Measurements from ENCODE around the gene RASAL1.

RASAL1 gene

GRCh38 chr12:113137861-113138783, 2.6 kb upstream of the RASAL1 start:
- H3K36me3 ChIP-seq (ENCODE audit: control insufficient read depth, insufficient read depth, low read length): no peaks in the 10 kb centered on the region
- H3K9ac ChIP-seq (ENCODE audit: low read length): no peak overlapping the region
- peaks cover 28% of the 10 kb centered on the region for H3K27me3 ChIP-seq (ENCODE audit: control insufficient read depth, insufficient read depth, low read length)
- H3K4me3 ChIP-seq (ENCODE audit: low read depth, low read length): no peak overlapping the region
- H3K4me1 ChIP-seq (ENCODE audit: control insufficient read depth, insufficient read depth, low read length): 0 out of 2 replicates have a peak, but pooled peaks cover 11% of the 10 kb centered on the region
- no peaks in the 10 kb centered on the region for H3K9me3 ChIP-seq (ENCODE audit: control insufficient read depth, insufficient read depth, low read depth, low read length)
- H3K27ac ChIP-seq (ENCODE audit: low read depth, low read length): no peak overlapping the region

DNA sequence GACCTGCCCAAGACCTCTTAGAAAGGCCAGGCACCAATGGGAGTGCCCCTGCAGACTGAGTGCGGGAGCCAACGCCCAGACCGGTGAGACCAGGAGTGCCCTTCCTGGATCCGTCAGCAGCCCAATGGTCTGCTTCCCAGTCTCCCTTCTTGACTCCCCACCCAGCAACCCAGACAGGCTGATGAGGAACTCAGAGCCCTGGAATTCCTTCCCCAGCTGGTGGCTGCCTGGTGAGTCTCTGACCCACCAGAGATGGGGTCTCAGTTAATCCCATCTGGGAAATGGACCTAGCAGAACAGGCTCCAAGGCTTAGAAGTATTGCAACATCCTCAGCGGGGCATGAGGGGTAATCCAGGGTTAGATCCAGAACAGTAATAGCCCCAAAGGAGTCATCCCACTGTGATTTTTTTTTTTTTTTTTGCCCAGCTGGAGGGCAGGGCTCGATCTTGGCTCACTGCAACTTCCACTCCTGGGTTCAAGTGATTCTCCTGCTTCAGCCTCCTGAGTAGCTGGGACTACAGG, 1.5 kb upstream of the RASAL1 start:
- H3K27ac ChIP-seq (ENCODE audit: low read depth, low read length): no peak overlapping the region
- H3K36me3 ChIP-seq (ENCODE audit: control insufficient read depth, insufficient read depth, low read length): no peaks in the 10 kb centered on the region
- H3K27me3 ChIP-seq (ENCODE audit: control insufficient read depth, insufficient read depth, low read length): peaks cover 28% of the 10 kb centered on the region
- no peaks in the 10 kb centered on the region for H3K9me3 ChIP-seq (ENCODE audit: control insufficient read depth, insufficient read depth, low read depth, low read length)
- no peak overlapping the region for H3K4me3 ChIP-seq (ENCODE audit: low read depth, low read length)
- no peak overlapping the region for H3K9ac ChIP-seq (ENCODE audit: low read length)
- H3K4me1 ChIP-seq (ENCODE audit: control insufficient read depth, insufficient read depth, low read length): 0 out of 2 replicates have a peak, but pooled peaks cover 11% of the 10 kb centered on the region

DNA sequence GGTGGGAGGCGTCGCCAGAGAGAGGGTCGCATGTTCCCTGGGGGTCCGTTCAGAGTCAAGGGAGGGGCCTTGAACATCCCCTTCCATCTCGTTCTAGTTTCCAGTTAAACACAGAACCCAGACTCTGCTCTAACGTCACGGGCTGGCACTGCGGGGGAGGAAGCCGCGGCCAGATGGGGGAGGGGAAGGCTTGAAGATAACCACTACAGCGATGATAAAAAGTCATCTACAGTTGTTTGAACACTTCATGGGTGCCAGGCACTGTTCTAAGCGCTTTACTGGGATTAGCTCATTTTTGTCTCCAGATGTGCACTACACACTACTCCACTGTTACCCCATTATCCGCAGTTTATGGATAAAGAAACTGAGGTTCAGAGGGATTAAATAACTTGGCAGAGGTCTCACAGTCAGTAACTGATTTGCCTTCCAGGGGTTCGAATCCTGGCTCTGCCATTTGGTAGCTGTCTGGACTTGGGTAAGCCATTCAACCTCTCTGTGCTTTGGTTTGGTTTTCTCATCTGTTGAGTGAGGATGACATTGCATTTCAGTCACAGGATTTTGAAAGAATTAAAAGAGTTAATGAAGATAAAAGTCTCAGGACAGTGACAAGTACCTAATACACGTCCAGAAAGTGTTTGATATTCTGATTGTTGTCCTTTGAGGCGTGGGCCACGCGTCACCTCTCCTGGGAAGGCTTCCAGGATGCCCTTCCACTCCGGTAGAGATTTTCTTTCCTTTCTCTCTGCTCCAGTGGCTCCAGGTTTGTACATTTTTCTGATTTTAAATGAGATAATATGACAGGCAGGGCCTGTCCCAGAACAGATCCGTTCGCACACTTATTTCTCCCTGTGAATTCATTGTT, 798 bp upstream of the RASAL1 start:
- peaks cover 28% of the 10 kb centered on the region for H3K27me3 ChIP-seq (ENCODE audit: control insufficient read depth, insufficient read depth, low read length)
- no peaks in the 10 kb centered on the region for H3K36me3 ChIP-seq (ENCODE audit: control insufficient read depth, insufficient read depth, low read length)
- no peak overlapping the region for H3K27ac ChIP-seq (ENCODE audit: low read depth, low read length)
- 0 out of 2 replicates have a peak, but pooled peaks cover 11% of the 10 kb centered on the region for H3K4me1 ChIP-seq (ENCODE audit: control insufficient read depth, insufficient read depth, low read length)
- H3K9me3 ChIP-seq (ENCODE audit: control insufficient read depth, insufficient read depth, low read depth, low read length): no peaks in the 10 kb centered on the region
- peak overlapping the region; percentile 47 for H3K9ac ChIP-seq (ENCODE audit: low read length)
- peak overlapping the region; percentile 66 for H3K4me3 ChIP-seq (ENCODE audit: low read depth, low read length)

DNA sequence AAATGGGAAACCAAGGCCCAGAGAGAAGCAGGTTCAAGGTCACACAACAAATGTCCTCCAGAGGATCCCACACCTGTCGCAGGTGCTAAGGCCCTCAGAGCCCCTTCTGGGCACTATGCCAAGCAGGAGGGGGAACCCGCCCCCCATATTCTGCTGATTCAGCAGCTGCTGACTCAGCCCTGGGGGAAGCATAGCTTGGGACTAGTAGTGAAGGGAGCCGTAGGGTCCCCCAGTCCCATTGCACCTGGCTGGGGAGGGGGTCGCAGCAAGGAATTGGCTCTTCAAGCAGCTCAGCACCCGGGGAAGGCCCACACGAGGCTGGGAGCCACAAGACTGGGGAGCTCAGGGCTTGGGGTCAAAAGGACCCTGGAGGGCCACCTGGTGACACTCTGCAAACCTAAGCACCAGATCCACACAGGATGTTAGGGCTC, 1.0 kb downstream of the RASAL1 start:
- no peak overlapping the region for H3K9ac ChIP-seq (ENCODE audit: low read length)
- H3K27ac ChIP-seq (ENCODE audit: low read depth, low read length): no peak overlapping the region
- peaks cover 28% of the 10 kb centered on the region for H3K27me3 ChIP-seq (ENCODE audit: control insufficient read depth, insufficient read depth, low read length)
- H3K4me3 ChIP-seq (ENCODE audit: low read depth, low read length): peak overlapping the region; percentile 66
- no peaks in the 10 kb centered on the region for H3K36me3 ChIP-seq (ENCODE audit: control insufficient read depth, insufficient read depth, low read length)
- H3K4me1 ChIP-seq (ENCODE audit: control insufficient read depth, insufficient read depth, low read length): 0 out of 2 replicates have a peak, but pooled peaks cover 11% of the 10 kb centered on the region
- no peaks in the 10 kb centered on the region for H3K9me3 ChIP-seq (ENCODE audit: control insufficient read depth, insufficient read depth, low read depth, low read length)

GRCh38 chr12:113134071-113134470, 1.5 kb downstream of the RASAL1 start:
- H3K4me1 ChIP-seq (ENCODE audit: control insufficient read depth, insufficient read depth, low read length): 0 out of 2 replicates have a peak, but pooled peaks cover 11% of the 10 kb centered on the region

DNA sequence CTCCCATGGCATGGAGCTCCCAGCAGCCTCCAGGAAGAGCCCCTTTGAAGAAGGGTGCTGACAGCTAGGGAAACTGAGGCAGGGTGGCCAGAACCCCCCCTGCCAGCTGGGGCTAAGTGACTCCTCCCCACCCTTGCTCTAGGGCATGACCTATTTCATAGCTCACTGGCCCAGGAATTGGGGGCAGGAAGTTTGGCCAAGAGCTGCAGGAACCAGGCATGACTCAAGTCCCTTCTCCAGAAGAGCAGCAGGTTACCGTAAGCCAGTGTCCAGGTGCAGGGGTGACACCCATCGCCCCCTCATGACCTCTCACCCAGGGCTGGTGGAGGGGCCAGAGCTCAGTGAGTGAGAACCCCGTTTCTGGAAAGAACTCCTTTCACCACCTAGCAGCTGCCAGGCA, 1.9 kb downstream of the RASAL1 start:
- H3K4me3 ChIP-seq (ENCODE audit: low read depth, low read length): no peak overlapping the region
- no peaks in the 10 kb centered on the region for H3K36me3 ChIP-seq (ENCODE audit: control insufficient read depth, insufficient read depth, low read length)
- H3K9ac ChIP-seq (ENCODE audit: low read length): no peak overlapping the region
- H3K27ac ChIP-seq (ENCODE audit: low read depth, low read length): no peak overlapping the region
- H3K27me3 ChIP-seq (ENCODE audit: control insufficient read depth, insufficient read depth, low read length): peaks cover 28% of the 10 kb centered on the region
- 0 out of 2 replicates have a peak, but pooled peaks cover 11% of the 10 kb centered on the region for H3K4me1 ChIP-seq (ENCODE audit: control insufficient read depth, insufficient read depth, low read length)
- H3K9me3 ChIP-seq (ENCODE audit: control insufficient read depth, insufficient read depth, low read depth, low read length): no peaks in the 10 kb centered on the region

More at GRCh38 chr12:113134071-113134470, 1.5 kb downstream of the RASAL1 start:
- Histone ChIP-seq H3K9me3 (ENCODE audit: control insufficient read depth, insufficient read depth, low read depth, low read length) (no peaks in the 10 kb centered on the region), H3K36me3 (ENCODE audit: control insufficient read depth, insufficient read depth, low read length) (no peaks in the 10 kb centered on the region), H3K4me3 (ENCODE audit: low read depth, low read length) (no peak overlapping the region), H3K9ac (ENCODE audit: low read length) (no peak overlapping the region), H3K27ac (ENCODE audit: low read depth, low read length) (no peak overlapping the region), H3K27me3 (ENCODE audit: control insufficient read depth, insufficient read depth, low read length) (peaks cover 28% of the 10 kb centered on the region)

GRCh38 chr12:113133036-113133435, 2.5 kb downstream of the RASAL1 start:
- Histone ChIP-seq H3K9ac (ENCODE audit: low read length) (no peak overlapping the region), H3K27ac (ENCODE audit: low read depth, low read length) (no peak overlapping the region), H3K4me1 (ENCODE audit: control insufficient read depth, insufficient read depth, low read length) (0 out of 2 replicates have a peak, but pooled peaks cover 11% of the 10 kb centered on the region), H3K4me3 (ENCODE audit: low read depth, low read length) (no peak overlapping the region), H3K9me3 (ENCODE audit: control insufficient read depth, insufficient read depth, low read depth, low read length) (no peaks in the 10 kb centered on the region), H3K36me3 (ENCODE audit: control insufficient read depth, insufficient read depth, low read length) (no peaks in the 10 kb centered on the region), H3K27me3 (ENCODE audit: control insufficient read depth, insufficient read depth, low read length) (peaks cover 28% of the 10 kb centered on the region)

- H3K27ac ChIP-seq (ENCODE audit: low read depth, low read length): no peak overlapping the region
- 0 out of 2 replicates have a peak, but pooled peaks cover 11% of the 10 kb centered on the region for H3K4me1 ChIP-seq (ENCODE audit: control insufficient read depth, insufficient read depth, low read length)
- H3K36me3 ChIP-seq (ENCODE audit: control insufficient read depth, insufficient read depth, low read length): no peaks in the 10 kb centered on the region
- peaks cover 28% of the 10 kb centered on the region for H3K27me3 ChIP-seq (ENCODE audit: control insufficient read depth, insufficient read depth, low read length)
- H3K9ac ChIP-seq (ENCODE audit: low read length): no peak overlapping the region
- H3K9me3 ChIP-seq (ENCODE audit: control insufficient read depth, insufficient read depth, low read depth, low read length): no peaks in the 10 kb centered on the region
- H3K4me3 ChIP-seq (ENCODE audit: low read depth, low read length): no peak overlapping the region
These were observed 4.0 kb downstream of the RASAL1 start for GRCh38 chr12:113131556-113131955.

GRCh38 chr12:113130457-113131135, 5.0 kb downstream of the RASAL1 start:
- Histone ChIP-seq H3K9me3 (ENCODE audit: control insufficient read depth, insufficient read depth, low read depth, low read length) (no peaks in the 10 kb centered on the region), H3K27me3 (ENCODE audit: control insufficient read depth, insufficient read depth, low read length) (peaks cover 20% of the 10 kb centered on the region), H3K27ac (ENCODE audit: low read depth, low read length) (no peak overlapping the region), H3K4me3 (ENCODE audit: low read depth, low read length) (no peak overlapping the region), H3K9ac (ENCODE audit: low read length) (no peak overlapping the region), H3K4me1 (ENCODE audit: control insufficient read depth, insufficient read depth, low read length) (0 out of 2 replicates have a peak, but pooled peaks cover 4% of the 10 kb centered on the region), H3K36me3 (ENCODE audit: control insufficient read depth, insufficient read depth, low read length) (no peaks in the 10 kb centered on the region)

Measured in HUES6 (cell line).